GM19467 (cell line): ENCODE results near the gene ACAP1.
"Not testable (repeated sequence)": the region's sequence is repeated elsewhere in the genome, so short reads cannot be mapped to it uniquely, and the experiment has no call there.

Experiments
- ATAC-seq: cut with Tn5 transposase; IDR thresholded peaks from one replicate; pipeline ENCODE4 v1.9.1; 2021; ENCODE audit warnings: mild to moderate bottlenecking, moderate library complexity; ENCODE audit not compliant: unreplicated experiment

Gene ACAP1

DNA sequence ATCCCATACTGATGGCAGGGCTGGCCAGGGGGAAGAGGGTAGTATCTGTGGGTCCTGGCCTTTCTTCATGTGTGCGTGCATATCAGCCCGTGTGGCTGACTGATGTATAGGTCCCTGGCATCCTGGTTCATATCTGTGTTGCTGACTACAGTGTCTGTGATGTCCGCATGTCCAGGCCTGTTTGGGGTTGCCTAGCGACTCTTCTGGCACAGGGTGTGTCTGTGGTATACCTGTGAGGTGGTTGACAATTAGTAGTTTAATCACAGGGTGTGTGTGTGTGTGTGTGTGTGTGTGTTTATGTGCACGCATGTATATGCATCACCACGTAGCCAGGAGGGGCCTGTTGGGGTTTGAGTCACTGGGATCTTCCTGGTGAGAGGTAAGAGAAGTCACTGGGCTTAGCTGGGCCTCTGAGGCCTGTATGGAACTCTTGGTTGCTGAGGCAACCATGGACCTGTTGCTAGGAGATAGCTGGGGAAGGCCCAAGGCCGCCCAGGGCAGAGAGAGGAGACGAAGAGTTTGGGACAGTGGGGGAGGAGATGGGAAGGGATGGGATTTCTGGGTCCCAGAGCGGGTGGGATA lies 18.0 kb downstream of the ACAP1 start:
- ATAC-seq, result no peak

DNA sequence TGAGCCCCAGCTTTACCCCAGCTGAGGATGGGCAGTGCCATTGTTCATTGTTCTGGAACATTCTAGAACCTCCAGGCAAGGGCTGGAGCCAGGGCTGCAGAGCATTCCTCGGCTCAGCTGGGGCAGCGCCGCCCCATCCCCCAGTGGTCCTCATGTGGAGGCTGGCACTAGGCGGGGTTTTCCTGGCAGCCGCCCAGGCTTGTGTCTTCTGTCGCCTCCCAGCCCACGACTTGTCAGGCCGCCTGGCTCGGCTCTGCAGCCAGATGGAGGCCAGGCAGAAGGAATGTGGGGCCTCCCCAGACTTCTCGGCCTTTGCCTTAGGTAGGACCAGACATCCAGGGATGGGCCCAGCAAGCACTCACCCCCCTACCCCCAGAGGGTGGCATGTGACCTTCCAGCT lies 18.7 kb downstream of the ACAP1 start, which contains the start of gene TMEM95:
TMEM95 (plus strand) TSS at position 104 of the 400 bp plus-strand sequence; CDS start at position 153, 49 bp downstream.
- no peak for ATAC-seq

DNA sequence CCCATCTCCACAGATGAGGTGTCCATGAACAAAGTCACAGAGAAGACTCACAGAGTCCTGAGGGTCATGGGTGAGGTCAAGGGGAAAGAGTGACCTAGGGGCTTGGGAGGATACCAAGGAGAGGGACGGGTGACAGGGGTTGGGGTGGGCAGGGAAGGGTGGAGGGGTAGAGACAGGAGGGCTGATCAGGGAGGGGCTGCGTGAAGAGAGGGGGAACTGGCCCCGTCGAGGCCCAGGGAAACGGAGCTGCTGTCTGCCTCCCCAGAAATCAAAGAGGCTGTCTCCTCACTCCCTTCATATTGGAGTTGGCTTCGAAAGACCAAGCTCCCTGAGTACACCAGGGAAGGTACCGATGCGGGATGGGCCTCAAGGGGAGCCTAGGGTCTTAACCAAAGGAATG lies 19.2 kb downstream of the ACAP1 start:
- ATAC-seq, result no peak

DNA sequence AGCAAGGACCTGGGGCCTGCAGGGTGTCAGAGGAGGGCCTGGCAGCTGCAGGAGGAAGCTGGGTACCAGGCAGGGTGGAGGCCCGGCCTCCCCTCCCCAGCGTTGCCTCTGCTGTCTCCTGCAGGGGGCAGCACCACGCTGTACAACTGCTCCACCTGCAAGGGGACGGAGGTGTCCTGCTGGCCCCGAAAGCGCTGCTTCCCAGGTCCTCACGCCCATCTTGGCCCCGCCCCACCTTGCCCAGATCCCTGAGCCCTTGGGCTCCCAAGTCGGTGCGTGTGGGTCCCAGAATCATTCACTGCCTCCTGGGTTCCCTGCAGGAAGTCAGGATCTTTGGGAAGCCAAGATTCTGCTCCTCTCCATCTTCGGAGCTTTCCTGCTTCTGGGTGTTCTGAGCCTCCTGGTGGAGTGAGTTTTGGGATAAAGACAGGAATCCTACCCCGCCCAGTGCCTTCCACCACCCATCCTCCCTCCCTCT lies 19.8 kb downstream of the ACAP1 start:
- ATAC-seq, result no peak

DNA sequence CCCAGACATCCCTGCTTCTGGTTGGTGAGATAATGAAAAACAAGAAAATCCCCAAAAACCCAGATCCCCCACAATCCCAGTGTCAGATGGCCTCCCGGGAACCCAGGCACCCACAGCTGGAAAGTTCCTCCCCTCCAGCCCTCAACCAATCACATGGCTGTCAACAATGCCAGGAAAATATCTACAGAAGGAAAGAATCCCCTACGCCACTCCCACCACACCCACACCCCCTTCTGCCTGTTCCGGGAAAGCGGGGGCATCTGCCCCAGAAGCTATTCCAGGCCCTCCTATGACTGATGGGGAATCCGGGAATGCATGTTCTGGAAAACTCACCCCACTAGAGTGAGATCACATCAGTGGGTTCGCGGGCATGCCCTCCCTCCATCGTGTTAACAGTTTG lies 20.4 kb downstream of the ACAP1 start:
- no peak for ATAC-seq

DNA sequence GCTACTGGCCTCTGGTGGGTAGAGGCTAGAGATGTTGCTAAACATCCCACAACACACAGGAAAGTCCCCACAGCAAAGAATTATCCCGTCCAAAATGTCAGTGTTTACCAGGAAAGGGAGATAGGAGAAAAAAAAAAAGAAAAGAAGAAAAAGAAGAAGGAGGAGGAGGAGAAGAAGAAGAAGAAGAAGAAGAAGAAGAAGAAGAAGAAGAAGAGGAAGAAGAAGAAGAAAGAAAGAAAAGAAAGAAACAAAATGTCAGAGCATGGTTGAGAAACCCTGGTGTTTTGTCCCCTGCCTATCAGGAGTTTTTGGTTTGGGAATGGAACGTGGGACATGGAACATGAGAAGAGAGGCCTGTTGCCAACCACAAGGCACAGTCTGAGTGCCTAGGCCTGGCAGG lies 21.1 kb downstream of the ACAP1 start:
- ATAC-seq, result no peak

DNA sequence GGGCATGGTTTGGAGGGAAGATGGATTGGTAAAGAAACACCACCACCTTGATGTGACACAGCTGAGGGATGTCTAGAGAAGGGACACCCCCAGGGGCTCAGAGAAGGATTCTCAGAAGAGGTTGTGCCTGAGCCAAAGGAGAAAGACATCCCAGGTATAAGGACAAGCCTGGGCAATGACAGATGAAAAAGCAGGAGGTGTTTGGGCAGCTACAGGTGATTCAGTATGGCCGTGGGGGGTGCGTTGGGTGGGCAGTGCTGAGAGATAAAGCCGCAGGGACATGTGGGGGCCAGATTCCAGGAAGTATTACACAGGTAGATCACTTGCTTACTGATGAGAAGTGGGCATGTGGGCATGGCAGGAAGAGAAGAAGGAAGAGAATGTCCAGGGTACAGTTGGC lies 25.6 kb downstream of the ACAP1 start:
- no peak for ATAC-seq

DNA sequence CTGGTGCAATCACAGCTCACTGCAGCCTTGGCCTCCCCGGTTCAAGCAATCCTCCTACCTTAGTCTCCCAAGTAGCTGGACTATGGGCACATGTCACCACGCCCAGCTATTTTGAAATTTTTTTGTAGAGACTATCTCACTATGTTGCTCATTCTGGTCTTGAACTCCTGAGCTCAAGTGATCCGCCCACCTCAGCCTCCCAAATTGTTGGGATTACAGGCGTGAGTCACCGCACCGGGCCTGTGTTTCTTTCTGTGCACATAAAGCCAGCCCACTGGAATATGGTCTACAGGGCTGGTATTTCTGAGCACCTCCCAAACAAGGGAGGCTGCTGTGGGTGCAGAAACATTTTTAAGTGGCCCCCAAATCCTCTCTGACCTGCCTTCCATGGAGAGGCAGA lies 27.0 kb downstream of the ACAP1 start:
- no peak for ATAC-seq

DNA sequence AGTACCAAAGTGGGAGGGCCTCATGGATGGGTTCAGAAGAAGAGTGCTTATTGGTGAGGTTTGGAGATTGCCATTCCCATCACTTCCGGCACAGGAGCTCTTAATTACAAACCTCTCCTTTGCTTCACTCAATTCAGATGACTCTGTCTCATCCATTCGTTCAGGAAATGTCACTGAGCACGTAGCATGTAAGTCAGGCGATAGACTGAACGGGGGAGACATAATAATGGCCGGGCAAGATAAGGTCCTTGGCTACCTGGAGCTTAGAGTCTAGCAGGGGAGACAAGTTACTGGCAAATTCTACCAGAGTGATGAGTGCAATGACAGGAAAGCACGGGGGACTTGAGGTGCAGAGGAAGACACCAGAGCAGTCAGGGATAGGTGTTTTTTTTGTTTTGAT lies 29.6 kb downstream of the ACAP1 start:
- ATAC-seq, result not testable (repeated sequence)

DNA sequence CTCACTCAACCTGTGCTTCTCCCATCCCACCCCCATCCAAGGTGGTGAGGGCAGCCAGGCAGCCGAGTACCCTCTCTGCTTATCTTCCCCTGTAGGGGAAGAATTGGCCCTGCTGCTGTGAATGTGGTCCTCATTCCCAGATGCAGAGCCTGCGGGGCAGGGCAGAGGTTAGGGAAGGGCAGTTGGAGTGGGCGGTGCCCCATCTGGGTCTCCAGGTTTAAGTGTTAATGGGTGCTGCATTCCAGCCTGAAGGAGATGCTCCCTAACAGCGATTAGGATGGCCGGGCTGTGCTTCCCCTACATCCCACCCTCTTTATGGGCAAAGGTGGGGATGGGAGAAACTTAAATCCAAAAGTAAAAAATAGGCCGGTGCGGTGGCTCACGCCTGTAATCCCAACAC lies 30.8 kb downstream of the ACAP1 start:
- ATAC-seq, result no peak

DNA sequence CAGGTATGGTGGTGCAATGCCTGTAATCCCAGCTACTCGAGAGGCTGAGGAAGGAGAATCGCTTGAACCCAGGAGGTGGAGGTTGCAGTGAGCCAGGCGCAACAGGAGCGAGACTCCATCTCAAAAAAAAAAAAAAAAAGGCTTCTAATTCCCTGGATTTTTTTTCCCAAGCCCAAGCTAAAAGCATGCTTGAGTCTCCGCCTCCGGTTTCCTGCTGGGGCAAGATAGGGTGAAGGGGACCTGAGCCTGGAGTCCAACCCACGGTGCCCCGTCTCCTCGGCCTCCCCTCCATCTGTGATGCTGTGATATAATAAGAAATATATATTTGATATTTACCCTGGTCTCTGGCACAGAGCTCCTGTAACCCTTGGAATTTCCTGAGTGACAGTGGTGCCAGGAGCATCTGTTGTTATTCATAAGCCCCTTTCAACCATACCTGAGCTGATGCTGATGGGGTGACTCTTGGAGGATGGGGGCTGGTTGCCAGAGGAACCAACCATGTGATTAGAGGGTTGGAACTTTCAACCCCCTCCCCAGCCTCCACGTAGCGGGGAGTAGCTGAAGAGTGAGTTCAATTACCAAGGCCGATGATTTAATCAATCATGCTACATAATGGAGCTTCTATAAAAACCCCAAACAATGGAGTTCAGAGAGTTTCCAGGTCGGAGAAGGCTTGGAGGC lies 31.7 kb downstream of the ACAP1 start:
- no peak for ATAC-seq

DNA sequence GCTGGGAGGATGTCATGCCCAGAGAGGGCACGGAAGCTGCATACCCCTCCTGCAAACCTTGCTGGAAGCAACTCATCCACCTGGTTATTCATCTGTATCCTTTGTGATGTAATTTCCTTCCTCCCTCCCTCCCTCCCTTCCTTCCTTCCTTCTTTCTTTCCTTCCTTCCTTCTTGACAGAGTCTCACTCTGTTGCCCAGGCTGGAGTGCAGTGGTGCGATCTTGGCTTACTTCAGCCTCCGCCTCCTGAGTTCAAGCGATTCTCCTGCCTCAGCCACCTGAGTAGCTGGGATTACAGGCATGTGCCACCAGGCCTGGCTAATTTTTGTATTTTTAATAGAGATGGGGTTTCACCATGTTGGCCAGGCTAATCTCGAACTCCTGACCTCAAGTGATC lies 32.3 kb downstream of the ACAP1 start:
- not testable (repeated sequence) for ATAC-seq

DNA sequence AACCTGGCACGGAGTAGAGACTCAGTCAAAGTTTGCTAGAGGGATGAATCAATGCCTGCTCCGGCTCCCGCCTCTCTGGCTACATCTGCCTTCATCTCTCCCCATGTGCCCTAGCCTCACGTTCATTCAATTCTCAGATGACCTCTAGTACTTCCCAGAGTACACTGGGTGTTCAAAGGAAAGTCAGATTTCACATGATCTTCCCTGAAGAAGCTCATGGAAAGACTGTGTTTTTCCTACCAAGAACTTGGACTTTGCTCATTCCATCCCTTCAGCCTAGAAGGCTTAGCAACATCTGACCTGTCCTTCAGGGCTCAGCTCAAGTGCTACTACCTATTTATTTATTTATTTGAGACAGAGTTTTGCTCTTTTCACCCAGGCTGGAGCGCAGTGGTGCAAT lies 33.5 kb downstream of the ACAP1 start:
- no peak for ATAC-seq

DNA sequence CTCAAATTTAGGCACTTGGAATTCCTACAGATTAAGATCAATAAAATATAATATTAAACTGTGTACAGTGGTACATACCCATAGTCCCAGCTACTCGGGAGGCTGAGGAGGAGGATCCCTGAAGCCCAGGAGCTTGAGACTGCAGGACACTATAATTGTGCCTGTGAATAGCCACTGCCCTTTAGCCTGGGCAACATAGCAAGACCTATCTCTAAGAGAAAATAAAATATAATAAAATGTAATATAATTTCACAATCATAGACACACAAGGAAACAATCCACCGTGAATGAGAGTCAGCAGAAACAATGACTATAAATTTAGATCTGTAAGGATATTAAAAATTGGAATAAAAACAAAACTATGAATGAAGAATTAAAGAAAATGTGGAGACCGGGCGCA lies 34.5 kb downstream of the ACAP1 start:
- ATAC-seq, result no peak

DNA sequence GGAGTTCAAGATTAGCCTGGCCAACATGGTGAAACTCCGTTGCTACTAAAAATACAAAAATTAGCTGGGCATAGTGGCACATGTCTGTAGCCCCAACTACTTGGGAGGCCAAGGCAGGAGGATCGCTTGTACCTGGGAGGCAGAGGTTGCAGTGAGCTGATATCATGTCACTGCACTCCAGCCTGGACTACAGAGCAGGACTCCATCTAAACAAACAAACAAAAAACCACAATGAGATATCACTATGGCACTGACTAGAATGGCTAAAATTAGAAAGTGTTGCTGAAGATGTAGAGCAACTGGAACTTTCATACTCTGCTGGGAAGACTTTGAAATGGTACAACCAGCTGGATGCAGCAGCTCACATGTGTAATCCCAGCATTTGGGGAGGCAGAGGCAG lies 38.0 kb downstream of the ACAP1 start:
- no peak for ATAC-seq

DNA sequence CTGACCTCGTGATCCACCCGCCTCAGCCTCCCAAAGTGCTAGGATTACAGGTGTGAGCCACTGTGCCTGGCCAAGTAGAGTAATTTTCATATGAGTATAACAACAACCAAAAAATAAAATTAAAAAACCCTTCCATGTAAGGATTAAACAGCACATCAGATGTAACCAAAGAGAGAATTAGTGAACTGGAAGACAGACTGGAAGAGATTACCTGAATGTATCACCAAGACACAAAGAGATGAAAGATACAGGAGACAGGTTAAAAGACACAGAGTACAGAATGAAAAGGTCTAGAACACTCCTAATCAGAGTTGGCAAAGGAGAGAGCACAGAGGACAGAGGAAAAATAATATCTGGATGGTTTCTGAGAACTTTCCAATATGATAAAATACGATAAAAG lies 42.8 kb downstream of the ACAP1 start:
- no peak for ATAC-seq

DNA sequence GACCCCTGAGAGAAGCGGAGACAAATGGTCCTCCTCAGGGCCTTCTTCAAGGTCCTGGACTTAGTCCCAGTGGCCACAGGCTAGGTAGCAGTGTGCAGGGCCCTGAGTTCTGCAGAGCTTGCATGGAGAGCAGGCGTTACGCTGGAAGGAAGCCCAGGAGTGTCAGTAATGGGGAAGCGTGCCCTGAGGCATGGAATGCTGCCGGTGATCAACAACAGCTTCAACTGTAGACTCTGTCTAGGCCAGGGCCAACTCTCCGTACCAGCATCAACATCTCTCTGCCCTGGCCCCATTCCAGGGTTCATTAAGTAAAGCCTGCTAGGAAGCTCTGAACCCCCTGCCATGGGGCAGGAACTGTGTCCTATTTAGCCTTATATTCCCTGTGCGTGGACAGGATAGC lies 44.0 kb downstream of the ACAP1 start:
- no peak for ATAC-seq

DNA sequence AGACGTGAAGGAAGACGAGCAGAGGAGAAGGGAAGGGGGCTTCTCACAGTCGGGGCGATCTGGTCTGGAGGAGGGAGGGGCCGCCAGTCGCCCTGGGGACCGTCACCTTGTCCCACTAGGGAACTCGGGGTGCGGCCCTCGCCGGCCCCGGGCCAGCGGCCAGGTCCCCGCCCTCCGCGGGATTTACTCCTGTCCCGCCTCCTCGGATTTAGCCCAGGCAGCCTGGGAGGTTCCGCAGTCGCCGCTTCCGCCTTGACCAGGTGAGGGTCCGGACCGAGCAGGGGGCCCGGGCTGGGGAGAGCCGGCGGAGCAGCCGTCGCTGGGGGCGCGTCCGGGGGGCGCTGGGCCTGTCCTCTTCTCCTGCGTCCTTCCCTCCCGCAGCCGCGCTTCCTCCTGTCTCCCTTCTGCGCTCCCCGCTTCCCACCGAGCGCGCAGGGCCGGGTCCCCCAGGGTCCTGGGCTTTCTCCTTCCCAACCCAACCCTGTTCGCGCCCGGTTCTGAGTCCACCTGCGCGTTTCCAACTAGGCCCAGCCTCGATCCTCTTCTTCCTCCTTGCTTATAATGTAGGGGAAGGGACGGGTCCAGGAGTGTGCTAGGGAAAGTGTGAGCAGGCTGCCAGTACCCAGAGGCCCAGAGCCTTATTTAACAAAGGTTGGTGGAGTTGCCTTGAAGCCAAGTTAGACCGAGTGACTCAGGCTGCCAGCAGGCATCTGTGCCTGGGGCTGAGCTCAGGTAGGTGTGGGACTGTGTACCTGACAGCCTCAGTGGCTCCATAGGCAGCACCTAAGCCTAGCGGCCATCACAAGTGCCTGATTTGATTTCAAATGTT lies 44.7 kb downstream of the ACAP1 start, which contains the start of gene TNK1:
TNK1 (plus strand) TSS at position 235 of the 829 bp plus-strand sequence. CDS start 1,838 bp downstream, outside the sequence.
- no peak for ATAC-seq

DNA sequence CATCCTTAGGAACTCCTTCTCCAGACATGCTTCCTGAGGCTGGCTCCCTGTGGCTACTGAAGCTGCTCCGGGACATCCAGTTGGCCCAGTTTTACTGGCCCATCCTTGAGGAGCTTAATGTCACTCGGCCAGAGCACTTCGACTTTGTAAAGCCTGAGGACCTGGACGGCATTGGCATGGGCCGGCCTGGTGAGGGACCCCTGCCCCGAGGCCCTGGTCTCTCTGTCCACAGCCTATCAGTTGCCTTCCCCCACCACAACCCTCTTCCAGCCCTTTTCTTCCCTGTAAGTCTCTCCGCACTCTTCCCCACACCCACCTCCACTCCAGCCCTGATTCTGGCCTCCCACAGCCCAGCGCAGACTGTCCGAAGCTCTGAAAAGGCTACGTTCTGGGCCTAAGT lies 46.6 kb downstream of the ACAP1 start:
- no peak for ATAC-seq

DNA sequence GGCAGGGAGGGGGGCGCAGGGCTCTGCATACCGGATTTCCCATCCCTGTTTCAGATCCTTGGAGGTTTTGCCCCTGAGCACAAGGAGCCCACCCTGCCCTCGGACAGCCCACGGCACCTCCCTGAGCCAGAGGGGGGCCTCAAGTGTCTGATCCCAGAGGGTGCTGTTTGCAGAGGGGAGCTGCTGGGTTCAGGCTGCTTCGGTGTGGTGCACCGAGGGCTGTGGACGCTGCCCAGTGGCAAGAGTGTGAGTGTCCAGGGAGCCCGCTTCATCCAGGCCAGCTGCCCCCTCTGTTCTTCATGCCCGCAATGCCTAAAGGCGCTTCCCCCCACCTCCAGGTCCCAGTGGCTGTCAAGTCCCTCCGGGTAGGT lies 47.0 kb downstream of the ACAP1 start:
- no peak for ATAC-seq

DNA sequence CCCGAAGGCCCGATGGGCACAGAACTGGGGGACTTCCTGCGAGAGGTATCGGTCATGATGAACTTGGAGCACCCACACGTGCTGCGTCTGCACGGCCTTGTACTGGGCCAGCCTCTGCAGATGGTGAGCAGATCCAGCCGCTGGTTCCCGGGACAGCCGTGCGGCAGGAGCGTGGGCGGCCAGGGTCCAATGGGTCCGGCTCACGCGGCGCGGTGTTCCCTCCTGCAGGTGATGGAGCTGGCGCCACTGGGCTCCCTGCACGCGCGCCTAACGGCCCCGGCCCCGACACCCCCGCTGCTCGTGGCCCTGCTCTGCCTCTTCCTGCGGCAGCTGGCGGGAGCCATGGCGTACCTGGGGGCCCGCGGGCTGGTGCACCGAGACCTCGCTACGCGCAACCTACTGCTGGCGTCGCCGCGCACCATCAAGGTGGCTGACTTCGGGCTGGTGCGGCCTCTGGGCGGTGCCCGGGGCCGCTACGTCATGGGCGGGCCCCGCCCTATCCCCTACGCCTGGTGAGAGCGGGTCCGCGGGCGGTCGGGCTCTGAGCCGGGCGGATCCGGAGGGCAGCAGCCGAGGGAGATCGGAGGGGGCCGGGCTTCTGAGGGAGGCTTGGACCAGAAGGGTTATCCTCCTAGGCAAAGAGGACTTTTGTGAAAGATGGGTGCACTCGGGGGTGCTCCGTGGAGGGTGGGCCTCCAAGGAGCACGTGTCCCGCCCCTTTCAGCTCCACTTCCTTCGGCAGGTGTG lies 47.6 kb downstream of the ACAP1 start:
- peak; percentile 57 for ATAC-seq
